Measurements from ENCODE around the gene HADH. TPM values are rescaled to one million over a fixed set of nuclear protein-coding genes. Genes with fewer than 3 reads are reported as not detected.

The HADH gene
- total RNA-seq, 1 donor from 2014 or later = 44.1 TPM

DNA sequence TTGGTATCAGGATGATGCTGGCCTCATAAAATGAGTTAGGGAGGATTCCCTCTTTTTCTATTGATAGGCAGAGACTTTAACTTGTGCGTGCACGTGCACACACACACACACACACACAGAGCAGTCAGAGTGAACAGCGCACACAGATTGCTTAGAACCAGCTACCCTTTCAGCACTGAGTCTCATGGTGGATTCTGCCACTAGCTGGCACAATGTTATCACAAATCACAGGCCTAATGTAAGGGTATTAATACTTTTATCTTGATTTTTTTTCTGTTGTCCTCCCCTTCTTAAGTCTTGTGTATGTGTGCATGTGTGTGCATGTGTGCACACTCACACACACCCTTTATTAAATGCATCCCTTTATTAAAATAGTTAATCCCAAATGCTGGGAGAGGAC, 53.2 kb downstream of the HADH start:
- TF ChIP-seq, protein P1, sequence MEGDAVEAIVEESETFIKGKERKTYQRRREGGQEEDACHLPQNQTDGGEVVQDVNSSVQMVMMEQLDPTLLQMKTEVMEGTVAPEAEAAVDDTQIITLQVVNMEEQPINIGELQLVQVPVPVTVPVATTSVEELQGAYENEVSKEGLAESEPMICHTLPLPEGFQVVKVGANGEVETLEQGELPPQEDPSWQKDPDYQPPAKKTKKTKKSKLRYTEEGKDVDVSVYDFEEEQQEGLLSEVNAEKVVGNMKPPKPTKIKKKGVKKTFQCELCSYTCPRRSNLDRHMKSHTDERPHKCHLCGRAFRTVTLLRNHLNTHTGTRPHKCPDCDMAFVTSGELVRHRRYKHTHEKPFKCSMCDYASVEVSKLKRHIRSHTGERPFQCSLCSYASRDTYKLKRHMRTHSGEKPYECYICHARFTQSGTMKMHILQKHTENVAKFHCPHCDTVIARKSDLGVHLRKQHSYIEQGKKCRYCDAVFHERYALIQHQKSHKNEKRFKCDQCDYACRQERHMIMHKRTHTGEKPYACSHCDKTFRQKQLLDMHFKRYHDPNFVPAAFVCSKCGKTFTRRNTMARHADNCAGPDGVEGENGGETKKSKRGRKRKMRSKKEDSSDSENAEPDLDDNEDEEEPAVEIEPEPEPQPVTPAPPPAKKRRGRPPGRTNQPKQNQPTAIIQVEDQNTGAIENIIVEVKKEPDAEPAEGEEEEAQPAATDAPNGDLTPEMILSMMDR (IDR thresholded peaks at IDR 0.05; ENCODE audit: unreplicated experiment) = no peak
- no peak overlapping the region for H3K27ac Mint-ChIP-seq
- H3K9me3 Mint-ChIP-seq (ENCODE audit: low read depth) = no peaks in the 10 kb centered on the region
- no peaks in the 10 kb centered on the region for H3K27me3 Mint-ChIP-seq
- no peaks in the 10 kb centered on the region for H3K36me3 Mint-ChIP-seq (ENCODE audit: insufficient read depth)
- no peak overlapping the region for H3K4me3 Mint-ChIP-seq (ENCODE audit: low read depth)
- DNase-seq (ENCODE audit: low spot score, unreplicated experiment) = no peak
- H3K4me1 Mint-ChIP-seq (ENCODE audit: low read depth) = no peaks in the 10 kb centered on the region

DNA sequence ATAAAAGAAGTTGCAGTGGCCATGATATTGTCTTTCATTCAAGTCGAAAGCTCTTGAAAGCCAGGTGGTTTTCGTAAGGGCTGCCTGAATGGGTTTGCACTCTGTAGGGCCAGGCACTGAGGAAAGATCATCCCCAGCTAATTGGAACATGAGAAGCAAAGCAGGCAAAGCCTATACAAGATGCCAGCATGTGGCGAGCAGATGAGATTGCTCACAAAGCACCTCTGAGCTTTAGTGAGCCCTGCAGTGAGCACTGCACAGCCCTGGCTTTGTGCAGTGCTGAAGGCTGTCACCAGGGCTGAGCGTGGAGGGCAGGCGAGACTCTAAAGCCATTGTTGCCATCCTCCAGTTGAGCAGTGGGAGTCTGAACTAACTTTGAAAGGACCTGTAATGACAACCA, 53.8 kb downstream of the HADH start:
- no peak for DNase-seq (ENCODE audit: low spot score, unreplicated experiment)
- H3K36me3 Mint-ChIP-seq (ENCODE audit: insufficient read depth) = no peaks in the 10 kb centered on the region
- TF ChIP-seq, protein P1 (IDR thresholded peaks at IDR 0.05; ENCODE audit: unreplicated experiment) = no peak
- H3K4me1 Mint-ChIP-seq (ENCODE audit: low read depth) = no peaks in the 10 kb centered on the region
- H3K9me3 Mint-ChIP-seq (ENCODE audit: low read depth) = no peaks in the 10 kb centered on the region
- H3K27ac Mint-ChIP-seq = no peak overlapping the region
- H3K4me3 Mint-ChIP-seq (ENCODE audit: low read depth) = no peak overlapping the region
- no peaks in the 10 kb centered on the region for H3K27me3 Mint-ChIP-seq

DNA sequence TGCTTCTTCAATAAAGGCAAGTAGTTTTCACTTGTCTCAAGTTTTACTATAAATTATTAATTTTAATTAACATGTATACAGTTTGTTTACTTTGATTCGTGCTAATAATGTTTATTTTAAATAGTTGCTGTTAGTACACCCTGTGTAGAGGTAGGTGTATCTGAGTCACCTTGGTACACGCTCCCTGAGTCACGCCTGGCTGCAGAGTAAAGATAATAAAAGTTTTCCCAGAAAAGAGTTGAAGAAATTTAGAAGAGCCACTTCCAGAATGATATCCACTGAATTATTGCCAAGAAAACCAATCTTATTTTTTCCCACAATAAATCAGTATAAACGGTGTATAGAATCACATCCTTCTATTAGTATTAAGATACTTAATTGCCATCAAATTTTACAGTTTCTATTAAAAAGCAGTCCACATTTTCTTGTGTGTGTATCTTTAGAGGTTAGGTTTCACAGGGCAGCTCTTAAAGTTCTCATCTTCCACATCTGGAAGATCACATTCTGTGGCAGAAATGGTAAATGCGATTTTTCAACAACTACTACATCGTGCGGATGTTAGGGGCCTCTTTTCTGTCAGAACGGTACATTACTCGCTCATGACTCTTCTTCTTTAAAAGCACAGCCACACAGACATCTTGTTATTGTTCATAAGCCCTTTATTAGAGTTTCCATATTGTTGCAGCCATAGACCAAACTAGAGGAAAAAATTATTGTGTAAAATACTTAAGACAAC, 55.4 kb downstream of the HADH start:
- no peak for DNase-seq (ENCODE audit: low spot score, unreplicated experiment)
- Mint-ChIP-seq H3K27ac (no peak overlapping the region), H3K9me3 (ENCODE audit: low read depth) (no peaks in the 10 kb centered on the region), H3K4me3 (ENCODE audit: low read depth) (no peak overlapping the region), H3K4me1 (ENCODE audit: low read depth) (no peaks in the 10 kb centered on the region), H3K27me3 (no peaks in the 10 kb centered on the region), H3K36me3 (ENCODE audit: insufficient read depth) (no peaks in the 10 kb centered on the region)
- TF ChIP-seq, protein P1 (IDR thresholded peaks at IDR 0.05; ENCODE audit: unreplicated experiment) = no peak

DNA sequence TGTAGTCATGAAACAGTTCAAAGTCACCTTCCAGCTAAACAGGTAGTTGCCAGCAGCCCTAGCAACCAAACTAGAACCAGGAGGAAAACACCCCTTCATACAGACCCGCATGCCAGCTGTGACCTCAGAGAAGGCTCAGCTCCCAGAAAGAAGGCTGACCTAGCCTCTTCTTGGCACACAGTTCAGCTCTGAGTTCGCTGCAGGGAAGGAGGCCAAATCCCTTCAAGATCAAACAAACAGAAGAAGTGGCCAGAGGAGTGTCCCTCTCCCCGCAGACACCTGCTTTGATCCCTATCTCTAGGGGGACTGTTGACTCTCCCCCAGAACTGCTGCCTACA, 56.0 kb downstream of the HADH start:
- no peak overlapping the region for H3K4me3 Mint-ChIP-seq (ENCODE audit: low read depth)
- no peak for DNase-seq (ENCODE audit: low spot score, unreplicated experiment)
- TF ChIP-seq, protein P1 (IDR thresholded peaks at IDR 0.05; ENCODE audit: unreplicated experiment) = no peak
- no peaks in the 10 kb centered on the region for H3K9me3 Mint-ChIP-seq (ENCODE audit: low read depth)
- H3K4me1 Mint-ChIP-seq (ENCODE audit: low read depth) = no peaks in the 10 kb centered on the region
- no peak overlapping the region for H3K27ac Mint-ChIP-seq
- no peaks in the 10 kb centered on the region for H3K36me3 Mint-ChIP-seq (ENCODE audit: insufficient read depth)
- H3K27me3 Mint-ChIP-seq = no peaks in the 10 kb centered on the region

DNA sequence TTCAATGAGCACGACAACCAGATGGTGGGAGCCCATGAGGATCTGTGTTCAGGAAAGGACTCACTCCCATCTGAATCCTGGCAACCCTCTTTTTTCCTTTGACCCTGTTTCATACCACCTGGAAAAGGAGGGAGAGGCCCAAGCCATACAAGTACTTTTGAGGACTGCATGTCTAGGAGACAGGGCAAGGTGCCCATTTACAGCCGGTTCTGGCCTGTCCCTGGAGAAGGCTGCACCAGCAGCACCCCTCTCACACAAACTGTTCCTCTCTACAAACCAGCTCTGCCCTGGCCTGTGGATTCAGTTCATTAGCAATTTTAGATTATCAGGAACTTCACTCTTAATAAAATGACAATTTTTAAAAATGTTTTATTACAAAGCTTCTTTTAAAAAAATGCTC, 57.5 kb downstream of the HADH start:
- Mint-ChIP-seq H3K4me3 (ENCODE audit: low read depth) (no peak overlapping the region), H3K4me1 (ENCODE audit: low read depth) (no peaks in the 10 kb centered on the region), H3K36me3 (ENCODE audit: insufficient read depth) (no peaks in the 10 kb centered on the region), H3K9me3 (ENCODE audit: low read depth) (no peaks in the 10 kb centered on the region), H3K27ac (no peak overlapping the region), H3K27me3 (no peaks in the 10 kb centered on the region)
- DNase-seq (ENCODE audit: low spot score, unreplicated experiment) = no peak
- TF ChIP-seq, protein P1 (IDR thresholded peaks at IDR 0.05; ENCODE audit: unreplicated experiment) = no peak

Measured in progenitor cell of endocrine pancreas (in vitro differentiated cells).